Putamen (tissue), 1 donor: Measurements from ENCODE around the gene BAIAP2.

Experiments
- DNase-seq: peaks from one replicate; pipeline ENCODE4 v3.0.0-alpha.2; 2016; ENCODE audit warnings: low spot score

Gene BAIAP2

DNA sequence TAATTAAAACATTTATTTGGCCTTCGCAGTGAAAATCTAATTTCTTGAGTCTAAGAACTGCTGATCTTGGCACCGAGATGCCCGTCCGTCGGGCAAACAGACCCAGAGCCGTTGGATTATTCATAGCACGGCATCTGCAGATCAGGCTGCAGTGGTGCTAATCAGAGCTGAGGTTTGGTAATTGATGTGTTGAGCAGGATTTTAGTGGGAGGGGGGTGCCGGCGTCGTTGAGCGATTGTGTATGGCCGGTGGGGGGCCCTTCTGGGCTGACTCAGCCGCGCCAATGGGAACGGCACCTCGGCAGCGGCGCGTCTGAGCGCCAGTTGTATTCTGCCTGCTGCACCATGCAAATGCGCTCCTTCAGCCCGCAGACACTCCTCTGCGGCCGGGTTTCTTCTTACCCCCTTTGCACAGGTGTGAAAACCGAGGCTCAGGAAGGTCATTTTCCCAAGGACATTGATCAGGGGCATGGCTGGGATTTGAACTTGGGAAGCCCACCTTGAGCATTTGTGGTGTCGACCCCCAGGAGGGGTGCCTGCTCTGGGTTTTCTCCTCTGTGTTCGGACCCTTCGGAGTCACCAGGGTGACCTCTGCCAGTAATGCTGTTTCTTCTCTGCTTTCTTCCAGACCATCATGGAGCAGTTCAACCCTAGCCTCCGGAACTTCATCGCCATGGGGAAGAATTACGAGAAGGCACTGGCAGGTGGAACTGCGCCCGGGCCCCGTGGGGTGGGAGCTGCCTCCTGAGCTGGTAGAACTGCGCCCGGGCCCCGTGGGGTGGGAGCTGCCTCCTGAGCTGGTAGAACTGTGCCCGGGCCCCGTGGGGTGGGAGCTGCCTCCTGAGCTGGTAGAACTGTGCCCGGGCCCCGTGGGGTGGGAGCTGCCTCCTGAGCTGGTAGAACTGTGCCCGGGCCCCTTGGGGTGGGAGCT lies 18.4 kb downstream of the BAIAP2 start:
- no peak for DNase-seq

- DNase-seq, result no peak
These were observed 19.4 kb downstream of the BAIAP2 start for GRCh38 chr17:81054308-81054707.

- DNase-seq, result no peak
These were observed 20.0 kb downstream of the BAIAP2 start for GRCh38 chr17:81054881-81055370.

DNA sequence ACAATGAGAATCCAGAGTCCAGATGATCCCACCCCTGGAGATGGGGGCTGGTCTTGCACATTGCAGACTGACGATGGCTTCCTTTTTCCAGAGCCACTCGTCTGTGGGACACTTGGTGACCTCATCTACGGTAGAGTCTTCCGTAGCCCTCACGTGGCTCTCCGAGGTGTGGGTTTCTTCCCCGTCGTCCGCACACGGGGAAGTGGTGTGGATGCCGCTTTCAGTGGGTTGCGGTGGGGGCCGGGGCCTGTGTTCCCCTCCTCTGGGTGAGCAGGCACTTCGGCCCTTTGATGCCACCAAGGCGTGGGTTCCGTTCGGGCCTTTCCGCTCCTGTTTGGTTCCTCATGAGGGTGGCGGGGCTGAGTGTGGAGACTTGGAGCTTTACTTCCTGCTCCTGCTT lies 21.4 kb downstream of the BAIAP2 start:
- DNase-seq, result no peak

- DNase-seq, result no peak
These were observed 22.3 kb downstream of the BAIAP2 start for GRCh38 chr17:81057079-81057730.

- no peak for DNase-seq
These were observed 22.8 kb downstream of the BAIAP2 start for GRCh38 chr17:81057777-81058176.

- no peak for DNase-seq
These were observed 23.4 kb downstream of the BAIAP2 start for GRCh38 chr17:81058263-81058871.

DNA sequence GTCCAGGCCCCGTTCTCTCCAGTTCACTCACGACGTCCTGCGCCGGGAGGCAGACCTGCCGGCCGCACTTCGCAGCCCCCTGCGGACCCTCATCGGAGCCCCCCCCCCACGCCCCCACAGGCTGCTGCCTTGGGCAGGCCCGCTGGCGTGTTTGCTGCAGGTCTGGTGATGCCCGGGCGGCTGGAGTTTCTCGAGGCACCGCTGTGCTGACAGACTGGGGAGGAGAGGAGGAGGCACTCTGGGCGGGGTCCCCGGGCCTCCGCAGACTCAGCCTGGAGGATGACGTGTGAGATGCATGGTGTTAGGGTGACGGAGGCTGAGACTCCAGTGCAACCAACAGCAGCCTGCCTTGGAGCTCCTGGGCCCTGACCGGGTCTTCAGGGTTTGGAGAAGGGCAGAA lies 24.1 kb downstream of the BAIAP2 start:
- DNase-seq, result no peak

- DNase-seq, result no peak
These were observed 25.5 kb downstream of the BAIAP2 start for GRCh38 chr17:81060416-81060815.

GRCh38 chr17:81061027-81061735 lies 26.2 kb downstream of the BAIAP2 start:
- no peak for DNase-seq

- DNase-seq, result no peak
These were observed 27.2 kb downstream of the BAIAP2 start for GRCh38 chr17:81062014-81062780.

DNA sequence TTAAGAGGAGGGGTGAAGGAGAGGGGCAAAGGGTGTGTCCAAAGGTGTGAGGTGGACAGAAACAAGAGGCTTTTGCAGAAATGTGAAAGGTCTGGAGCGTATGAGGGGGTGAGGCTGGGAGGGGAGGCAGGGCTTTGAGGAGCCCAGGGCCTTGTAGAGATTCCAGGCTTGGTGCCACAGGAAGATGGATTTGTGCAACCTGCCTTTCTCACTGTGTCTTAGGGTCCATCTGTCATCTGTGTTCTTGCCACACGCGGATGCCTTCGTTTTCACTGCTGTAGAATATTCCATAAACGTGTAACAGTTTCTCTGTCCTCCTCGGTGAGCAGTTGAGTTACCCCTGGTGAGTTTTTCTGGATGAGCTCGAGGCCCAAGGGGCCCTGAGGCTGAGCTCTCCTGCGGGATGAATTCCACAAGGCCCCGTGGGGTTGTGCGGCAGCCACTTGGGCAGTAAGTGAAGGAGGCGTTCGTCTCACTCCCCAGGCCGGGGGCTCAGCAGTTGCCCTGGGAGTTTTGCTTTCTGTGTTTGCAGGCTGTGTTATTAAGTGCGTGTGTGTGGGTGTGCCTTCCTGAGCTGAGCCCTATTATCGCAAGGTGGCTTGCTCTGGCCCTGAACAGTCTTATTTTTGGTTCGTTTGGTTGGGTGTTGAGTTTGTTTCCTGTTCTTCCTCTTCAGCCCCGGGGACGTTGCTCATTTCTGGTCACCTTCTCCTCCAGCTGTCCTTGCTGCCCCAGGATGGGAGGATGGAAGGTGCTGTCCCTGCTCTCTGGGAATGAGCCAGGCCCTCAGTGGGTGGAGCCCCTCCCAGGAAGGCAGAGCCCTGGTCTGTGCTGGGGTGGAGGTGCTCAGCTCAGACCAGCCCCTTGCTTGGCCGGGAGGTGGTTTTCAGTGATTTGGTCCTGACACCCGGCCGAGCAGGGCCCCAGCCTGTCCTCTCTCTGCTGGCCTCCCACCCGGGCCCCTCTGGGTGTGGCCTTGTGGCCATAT lies 28.4 kb downstream of the BAIAP2 start:
- DNase-seq, result no peak

- no peak for DNase-seq
These were observed 29.9 kb downstream of the BAIAP2 start for GRCh38 chr17:81064678-81065475.

DNA sequence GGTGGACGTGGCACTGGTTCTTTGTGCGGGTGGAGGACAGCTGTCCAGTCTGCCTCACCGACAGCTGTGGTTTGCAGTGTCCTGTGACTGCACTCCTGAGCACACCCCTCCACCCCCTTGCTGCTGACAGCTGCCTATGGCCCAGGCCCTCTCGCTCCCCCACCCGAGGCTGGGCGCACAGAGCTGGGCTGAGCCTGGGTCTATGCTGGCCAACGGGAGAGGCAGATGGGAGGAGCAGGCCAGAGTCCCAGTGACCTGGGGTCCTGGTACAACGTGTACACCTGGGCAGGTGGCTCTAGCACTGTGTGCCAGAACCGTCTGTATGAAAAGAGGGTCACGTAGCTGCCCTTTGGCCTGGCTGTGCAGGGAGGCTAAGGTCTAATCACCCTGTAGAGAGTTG lies 30.5 kb downstream of the BAIAP2 start:
- no peak for DNase-seq

DNA sequence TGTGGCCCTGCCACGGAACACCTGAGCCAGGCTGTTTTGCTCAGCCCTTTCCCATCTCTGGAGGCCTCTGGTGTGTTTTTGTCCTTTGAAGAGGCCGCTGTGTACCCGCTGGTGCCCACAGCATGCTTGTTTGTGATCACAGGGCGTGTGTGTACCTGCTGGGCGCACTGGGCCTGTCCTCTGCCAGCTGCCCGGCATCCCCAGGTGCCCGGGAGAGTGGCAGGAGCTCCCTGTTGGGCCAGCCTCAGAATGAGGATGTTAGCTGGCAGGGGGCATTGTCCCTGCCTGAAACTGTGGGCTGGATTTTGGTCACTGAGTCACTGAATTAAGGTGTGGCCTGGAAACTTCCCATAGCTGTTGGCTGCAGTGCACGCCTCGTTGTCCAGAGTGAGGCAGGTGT lies 31.1 kb downstream of the BAIAP2 start:
- no peak for DNase-seq

DNA sequence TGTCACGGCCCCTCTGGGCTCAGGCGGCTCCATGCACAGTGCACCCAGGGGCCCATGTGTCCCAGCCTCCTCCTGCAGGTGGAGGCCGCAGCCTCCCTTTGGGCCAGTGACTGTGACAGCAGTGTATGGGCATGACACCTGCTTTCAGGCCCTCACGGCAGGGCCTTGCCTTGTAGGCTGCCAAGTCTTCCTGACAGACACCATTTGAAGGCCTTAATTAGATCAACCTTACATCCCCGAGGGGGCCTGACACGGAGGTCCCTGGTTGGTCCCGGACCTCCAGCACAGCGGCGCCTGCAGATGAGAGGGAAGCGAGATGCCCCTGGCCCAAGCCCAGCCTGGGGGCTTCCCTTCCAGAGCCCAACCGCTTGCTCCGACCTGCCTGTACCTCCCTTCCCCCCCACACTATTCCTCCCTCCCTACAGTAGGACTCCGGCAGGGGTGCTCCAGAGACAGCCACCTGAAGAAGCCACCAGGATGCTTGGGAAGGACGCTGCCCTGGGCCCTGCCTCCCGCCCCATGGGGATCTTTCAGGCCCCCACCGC lies 31.9 kb downstream of the BAIAP2 start:
- no peak for DNase-seq

GRCh38 chr17:81067391-81067811 lies 32.5 kb downstream of the BAIAP2 start:
- no peak for DNase-seq

DNA sequence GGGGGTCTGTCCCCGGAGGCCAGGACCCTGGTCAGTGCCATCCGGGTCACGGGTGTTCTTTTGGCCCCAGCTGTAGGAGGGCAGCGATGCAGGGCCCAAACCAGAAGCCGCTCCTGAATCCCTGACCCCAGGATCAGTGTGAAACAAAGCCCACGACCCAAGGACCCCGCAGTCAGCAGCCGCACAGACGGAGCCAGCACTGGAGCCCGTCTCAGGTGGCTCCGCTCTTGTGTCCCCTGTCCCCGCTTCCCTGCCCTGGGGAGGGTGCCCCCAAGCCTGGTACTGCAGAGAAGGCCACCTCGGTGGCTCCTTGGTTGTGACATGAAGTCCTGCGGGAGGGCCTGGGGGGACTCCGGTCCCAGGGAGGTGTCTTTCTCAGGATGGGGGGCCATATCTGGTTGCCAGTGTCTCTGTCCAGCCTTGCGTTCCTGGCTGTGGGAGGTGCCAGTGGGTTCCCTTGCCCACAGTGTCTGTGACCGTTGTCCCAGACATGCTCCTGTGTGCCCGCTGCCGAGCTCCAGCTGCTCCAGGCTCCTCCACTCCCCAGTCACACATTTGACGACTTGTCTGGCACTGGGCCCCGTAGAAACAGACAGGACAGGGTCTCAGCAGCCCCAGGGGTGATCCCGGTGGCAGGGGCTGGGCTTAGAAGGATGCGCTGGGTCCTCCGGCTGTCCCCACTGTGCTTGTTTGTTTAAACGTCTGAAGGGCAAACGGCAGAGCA lies 33.6 kb downstream of the BAIAP2 start:
- DNase-seq, result no peak
